ELF-1 (cell line): ENCODE data around the gene SRC.

ENCODE experiments used
- DNase-seq: peaks from one replicate; pipeline ENCODE4 v3.0.0-alpha.2; 2016; ENCODE audit warnings: low read depth, low spot score

SRC gene

DNA sequence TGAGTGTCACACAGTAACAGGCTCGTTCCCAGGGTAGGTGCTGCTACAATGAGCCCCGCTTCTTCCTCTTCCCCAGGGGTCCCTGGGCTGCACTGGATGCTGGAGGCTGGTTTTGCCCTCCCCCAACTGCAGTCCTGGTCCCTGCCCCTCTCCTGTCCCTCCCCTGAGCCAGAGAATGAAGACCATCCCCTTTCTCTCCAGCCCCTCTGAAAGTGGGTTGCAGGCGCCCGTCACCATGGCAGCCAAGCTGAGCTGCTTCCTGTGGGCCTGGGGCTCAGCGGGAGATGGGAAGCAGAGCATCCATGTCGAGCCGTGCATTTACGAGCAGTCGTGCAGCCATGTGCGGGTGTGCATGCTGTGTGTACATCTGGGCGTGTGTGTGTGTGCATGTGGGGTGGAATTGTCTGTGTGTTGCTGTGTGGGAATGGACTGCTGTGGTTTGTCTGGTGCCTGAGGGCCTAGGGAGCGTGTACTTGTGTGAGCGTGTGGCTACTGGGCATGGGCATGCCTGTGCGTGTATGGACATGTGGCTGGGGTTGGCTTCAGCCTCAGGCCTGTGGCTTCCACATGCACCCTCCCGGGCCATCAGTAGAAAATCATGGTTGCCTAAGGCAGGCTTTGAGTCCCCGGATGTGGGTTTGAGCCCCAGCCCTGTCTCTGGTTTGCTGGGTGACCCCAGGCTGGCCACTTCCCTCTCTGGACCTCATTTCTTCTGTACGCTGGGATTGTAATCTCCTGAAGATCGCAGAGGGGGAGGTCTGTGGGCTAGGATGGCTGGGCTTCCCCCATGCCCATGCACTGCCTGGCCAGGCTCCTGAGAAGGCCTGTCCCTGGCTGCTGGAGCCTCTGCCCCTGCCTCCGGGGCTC lies 48.8 kb downstream of the SRC start:
- DNase-seq = peak; percentile 53

DNA sequence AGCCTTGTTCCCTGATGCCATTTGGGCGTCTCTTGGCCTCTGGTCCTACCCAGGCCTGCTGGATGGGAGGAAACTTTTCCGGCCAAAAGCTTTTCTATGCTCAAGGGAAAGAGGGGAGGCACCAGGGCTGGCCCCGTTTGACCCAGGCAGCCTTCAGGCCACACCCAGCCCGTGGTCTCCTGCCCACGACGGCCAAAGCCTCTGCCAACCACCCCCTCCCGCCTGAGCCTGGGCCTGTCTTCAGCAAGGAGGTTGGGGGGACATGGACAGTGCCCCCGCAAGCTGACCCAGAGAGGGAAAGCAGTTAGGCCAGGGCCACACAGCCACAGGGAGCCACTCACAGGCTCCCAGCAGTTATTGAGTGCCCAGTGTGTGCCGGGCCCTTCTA lies 49.5 kb downstream of the SRC start:
- no peak for DNase-seq

DNA sequence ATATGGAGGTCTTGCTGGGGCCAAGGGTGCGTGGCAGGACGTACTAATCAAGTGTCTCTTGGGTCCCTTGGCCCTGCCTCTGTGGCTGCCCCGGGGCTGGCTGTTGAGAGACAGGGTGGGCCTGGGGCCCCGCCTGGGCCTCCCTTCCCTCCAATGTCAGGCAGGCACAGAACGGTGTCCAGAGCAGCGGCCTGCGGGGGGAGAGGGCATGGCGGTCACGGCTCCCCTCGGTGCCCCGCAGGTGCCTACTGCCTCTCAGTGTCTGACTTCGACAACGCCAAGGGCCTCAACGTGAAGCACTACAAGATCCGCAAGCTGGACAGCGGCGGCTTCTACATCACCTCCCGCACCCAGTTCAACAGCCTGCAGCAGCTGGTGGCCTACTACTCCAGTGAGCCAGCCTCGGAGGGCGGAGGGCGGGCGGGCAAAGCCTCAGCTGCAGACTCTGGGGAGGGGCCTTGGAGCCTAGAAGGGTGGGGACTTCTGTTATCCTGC lies 50.0 kb downstream of the SRC start:
- peak; percentile 88 for DNase-seq

DNA sequence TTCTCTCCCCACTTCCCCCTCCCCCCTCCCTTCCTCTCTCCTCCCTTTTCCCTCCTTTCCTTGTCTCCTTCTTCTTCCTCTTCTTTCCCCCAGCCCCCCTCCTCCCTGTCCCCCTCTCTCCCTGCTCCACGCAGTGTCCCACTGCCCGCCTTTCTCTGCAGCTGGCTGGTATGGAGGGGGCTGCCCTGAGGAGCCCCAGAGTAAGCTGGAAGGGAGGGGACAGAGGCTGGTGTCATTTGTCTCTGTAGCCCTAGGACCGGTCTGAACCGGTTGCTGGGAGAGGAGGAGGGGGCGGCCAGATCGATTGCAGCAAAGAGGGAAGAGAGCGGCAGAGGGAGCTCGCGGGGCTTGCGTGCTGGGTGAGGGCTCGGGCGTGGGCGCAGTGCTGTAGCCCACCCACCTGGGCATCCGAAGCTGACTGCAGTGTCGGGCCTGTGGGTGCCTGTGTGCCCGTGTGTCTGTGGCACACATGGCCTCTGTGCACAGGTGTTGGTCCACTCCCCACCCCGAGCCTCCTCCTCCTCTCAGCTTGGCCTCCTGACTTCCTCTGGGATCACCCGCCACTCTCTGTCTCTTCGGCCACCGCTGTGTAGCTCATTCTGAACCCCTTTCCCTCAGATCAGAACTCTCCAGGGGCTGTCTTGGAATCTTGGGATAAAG lies 50.6 kb downstream of the SRC start:
- DNase-seq = peak; percentile 96

DNA sequence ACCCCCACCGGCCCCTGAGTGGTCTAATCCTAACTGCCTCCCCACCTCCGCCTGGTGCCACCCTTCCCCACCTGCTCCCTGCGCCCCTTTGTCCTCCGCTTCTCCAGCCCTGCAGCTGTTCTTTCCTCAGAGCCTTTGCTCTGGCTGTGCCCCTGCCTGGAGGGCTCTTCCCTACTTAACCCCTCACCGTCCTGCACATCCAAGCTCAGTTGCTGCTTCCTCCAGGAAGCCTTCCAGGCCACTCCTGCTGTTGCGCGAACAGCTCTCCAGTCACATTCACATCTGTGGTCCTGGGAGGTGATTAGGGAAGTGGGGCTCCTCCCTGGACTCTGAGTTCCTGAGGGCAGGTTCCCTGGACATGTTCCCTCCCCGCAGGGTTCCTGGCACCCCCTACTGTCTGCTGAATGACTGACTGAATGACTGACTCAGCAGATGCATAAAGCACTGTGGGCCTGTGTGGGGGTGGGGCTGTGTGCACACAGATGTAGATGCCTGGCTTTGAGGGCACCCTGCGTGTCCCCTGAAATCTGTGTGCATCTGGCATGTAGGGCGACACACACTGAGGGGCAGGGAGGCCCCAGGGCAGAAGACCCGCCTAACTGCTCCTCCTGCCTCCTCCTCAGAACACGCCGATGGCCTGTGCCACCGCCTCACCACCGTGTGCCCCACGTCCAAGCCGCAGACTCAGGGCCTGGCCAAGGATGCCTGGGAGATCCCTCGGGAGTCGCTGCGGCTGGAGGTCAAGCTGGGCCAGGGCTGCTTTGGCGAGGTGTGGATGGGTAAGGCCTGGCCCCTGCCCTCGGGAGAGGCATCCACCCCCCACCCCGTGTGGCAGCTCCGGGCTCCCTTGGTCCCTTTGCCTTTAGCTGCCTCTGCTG lies 51.4 kb downstream of the SRC start:
- DNase-seq = peak; percentile 66

DNA sequence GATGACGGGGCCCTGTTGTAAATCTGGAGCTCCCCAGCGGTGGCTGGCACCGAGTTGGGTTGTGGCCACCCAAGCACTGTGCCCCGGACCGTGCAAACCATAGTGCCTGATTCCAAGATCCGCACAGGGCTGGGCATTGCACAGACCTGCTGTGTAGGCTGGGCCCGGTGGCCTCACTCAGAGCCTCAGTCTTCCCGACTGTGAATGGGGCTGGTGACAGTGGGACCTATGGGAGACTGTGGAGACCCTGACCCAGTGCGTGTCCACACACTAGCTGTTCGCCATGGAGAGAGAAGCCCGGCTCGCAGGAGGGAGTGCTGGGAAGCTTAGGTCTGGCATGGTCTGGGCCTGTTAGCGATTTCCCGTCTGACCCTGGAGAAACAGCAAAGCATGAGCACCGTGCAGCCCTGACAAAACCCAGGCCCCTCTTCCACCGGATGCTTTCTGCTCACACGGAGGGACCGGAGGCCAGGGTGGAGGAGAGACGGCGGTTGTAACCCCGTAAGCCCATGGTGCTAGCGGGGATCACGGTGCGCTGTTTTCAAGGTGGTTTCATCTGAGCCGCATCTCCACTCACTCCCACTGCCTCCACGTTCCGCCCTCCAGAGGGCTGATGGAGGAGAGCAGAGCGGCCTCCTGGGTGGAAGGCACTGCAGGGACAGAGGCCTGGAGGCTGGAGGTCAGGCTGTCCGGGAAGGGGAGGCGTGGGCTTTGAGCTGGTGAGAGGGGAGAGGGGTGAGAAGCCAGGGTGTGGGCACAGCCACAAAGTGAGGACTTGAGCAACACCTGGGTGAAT lies 52.2 kb downstream of the SRC start:
- no peak for DNase-seq

DNA sequence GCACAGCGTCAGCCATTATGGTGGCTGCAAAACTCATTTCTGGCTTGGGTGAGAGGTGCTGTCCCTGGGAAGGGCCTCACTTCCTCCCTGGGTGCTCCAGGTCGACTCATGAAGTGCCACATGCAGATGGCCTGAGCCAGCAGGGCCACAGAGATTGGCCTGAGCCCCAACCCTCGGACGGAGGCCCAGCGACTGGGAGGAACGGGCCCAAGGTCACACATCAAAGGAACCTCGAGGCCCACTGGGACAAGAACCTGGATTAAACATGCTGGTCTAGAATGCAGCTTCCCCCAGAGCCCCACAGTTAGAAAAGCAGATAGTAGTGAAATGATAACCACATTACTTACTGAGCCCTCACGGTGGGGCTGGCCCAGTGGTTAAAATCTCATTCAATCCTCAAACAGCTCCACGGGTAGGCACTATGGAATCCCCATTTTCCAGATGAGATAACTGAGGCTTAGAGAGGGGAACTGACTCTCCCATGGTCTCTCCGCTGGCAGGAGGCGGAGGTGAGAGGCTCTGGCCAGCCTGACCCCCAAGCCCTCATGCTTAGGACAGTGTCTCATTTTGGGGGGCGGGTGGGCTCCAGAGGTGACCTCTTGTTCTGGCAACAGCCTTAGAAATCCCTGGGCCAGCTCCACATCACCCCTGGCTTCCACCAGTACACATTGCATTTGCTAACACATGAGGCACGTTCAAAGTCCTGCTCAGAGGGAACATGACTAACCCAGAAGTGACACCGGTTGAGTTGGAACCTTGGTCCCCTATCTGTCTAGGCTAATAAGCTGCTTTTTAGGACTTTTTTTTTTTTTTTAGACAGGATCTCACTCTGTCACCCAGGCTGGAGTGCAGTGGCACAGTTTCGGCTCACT lies 53.0 kb downstream of the SRC start:
- no peak for DNase-seq

DNA sequence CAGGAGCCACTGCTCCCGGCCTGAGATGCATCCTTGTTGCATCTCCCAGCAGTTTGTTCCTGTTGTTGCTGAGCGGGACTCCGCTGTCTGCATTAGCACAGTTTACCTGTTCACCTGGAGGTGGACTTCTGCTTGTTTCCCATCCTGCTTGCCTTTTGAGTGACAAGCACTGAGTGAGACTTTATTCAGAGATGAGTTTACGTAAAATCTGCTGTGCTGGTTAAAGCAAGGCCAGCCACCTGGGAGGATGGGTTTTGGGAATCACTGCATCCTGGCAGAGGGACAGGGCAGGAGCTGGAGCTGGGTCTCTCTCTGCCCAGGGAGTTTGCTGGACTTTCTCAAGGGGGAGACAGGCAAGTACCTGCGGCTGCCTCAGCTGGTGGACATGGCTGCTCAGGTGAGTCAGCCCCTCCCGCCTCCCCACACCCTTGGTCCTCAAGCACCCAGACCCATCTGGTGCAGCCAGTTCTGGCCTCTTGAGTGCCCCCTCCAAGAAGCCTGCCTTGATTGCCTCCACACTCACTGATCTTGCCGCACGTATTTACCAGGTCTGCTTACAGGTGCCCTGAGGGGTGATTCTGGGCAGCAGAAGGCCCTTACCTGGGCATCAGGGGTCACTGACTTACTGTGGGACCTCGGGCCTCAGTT lies 55.5 kb downstream of the SRC start:
- no peak for DNase-seq

DNA sequence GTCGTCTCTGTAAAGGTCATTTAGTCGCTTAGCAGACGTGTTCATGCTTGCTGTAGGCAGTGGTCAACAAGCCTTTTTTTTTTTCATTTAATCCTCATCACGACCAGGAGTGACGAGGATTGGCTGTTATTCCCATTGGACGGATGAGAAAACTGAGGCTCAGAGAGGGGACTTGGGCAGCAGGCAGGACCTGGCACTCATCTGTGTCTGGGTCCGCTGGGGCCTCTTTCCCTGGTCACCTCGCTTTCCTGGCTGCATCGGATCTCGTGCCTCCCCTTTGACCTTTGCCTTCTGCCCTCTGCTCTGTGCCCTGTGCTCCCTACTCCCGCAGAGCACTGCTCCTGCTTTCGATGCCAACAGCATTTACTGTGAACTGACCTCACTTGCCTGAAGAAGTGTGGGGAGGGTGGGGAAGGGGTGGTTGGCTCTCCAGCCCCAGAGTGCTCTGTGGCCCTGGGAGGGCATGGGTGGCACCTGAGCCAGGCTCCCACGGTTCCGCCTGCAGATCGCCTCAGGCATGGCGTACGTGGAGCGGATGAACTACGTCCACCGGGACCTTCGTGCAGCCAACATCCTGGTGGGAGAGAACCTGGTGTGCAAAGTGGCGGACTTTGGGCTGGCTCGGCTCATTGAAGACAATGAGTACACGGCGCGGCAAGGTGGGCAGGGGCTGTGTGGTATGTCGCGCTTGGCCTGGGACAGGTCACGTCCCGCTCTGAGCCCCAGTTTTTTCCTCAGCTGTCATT lies 56.2 kb downstream of the SRC start:
- DNase-seq = no peak

DNA sequence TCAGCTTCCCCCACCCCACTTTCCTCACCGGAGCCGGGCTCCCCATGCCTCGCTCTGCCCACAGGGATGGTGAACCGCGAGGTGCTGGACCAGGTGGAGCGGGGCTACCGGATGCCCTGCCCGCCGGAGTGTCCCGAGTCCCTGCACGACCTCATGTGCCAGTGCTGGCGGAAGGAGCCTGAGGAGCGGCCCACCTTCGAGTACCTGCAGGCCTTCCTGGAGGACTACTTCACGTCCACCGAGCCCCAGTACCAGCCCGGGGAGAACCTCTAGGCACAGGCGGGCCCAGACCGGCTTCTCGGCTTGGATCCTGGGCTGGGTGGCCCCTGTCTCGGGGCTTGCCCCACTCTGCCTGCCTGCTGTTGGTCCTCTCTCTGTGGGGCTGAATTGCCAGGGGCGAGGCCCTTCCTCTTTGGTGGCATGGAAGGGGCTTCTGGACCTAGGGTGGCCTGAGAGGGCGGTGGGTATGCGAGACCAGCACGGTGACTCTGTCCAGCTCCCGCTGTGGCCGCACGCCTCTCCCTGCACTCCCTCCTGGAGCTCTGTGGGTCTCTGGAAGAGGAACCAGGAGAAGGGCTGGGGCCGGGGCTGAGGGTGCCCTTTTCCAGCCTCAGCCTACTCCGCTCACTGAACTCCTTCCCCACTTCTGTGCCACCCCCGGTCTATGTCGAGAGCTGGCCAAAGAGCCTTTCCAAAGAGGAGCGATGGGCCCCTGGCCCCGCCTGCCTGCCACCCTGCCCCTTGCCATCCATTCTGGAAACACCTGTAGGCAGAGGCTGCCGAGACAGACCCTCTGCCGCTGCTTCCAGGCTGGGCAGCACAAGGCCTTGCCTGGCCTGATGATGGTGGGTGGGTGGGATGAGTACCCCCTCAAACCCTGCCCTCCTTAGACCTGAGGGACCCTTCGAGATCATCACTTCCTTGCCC lies 57.4 kb downstream of the SRC start:
- DNase-seq = no peak

DNA sequence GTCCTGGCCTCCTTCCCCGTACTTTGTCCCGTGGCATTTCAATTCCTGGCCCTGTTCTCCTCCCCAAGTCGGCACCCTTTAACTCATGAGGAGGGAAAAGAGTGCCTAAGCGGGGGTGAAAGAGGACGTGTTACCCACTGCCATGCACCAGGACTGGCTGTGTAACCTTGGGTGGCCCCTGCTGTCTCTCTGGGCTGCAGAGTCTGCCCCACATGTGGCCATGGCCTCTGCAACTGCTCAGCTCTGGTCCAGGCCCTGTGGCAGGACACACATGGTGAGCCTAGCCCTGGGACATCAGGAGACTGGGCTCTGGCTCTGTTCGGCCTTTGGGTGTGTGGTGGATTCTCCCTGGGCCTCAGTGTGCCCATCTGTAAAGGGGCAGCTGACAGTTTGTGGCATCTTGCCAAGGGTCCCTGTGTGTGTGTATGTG lies 58.5 kb downstream of the SRC start:
- no peak for DNase-seq

DNA sequence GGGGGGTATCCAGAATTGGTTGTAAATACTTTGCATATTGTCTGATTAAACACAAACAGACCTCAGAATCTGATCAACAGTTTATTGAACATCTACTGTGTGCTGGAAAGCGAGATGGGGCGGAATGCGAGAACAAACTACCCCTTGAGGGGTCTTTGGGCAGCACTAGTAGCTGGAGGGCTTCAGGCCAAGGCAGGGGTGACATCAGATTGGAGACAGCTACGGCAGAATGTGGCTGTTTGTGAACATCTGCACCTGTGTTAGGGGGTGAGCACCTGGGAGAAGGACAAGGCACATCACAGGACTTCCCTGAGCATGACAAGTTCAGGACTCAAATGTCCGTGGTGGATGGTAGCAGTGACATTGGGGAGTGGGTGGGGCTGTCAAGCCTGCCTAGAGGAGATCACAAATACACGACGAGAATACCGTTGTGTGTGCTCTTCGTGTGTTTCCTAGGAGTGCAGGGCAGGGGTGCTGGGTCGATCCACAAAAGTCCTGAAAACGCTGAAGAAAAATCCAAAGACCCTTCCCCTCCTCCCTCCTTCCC lies 59.5 kb downstream of the SRC start:
- no peak for DNase-seq

DNA sequence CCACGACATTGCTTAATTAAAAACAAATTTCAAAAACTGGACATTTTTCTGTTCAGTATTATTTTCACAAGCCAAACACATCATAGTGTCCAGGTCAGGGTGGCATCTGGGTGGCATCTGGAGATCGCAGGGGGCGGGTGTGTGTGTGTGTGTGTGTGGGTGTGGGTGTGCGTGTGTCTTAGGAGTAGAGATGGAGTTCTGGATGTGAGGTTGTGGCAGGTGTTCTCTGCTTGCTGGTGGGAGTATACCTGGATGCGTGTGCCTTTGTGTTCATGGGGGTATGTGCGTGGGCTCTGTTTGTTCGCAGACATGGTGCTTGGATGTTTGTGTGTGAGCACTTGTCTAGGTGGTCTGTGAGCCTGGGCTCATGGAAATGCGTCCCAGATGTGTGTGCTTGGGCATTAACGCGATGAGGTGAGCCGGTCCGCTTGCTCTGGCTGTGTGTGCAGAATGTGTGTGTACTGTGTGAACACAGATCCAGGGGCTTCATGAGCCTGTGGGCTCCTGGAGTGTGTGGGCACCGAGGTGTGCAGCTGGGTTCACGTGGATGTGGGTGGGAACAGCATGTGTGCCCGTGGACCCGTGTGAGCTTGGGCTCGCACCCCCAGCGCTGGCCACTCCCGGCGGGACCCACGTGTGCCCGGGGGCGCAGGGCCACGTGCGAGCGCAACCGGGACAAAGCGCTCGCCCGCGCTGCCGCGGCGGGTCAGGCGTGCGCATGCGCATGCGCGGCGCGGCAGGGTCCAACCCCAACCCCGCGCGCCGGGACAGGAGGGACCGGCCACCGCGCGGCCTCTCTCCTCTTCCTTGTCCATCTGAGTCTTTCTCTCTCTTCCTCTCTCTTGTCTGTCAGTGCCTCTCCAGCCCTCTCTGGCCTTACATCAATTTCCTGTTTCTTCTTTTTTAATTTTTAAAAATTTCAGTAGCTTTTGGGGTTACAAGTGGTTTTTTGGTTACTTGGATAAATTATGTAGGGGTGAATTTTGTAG lies 60.4 kb downstream of the SRC start:
- peak; percentile 67 for DNase-seq

DNA sequence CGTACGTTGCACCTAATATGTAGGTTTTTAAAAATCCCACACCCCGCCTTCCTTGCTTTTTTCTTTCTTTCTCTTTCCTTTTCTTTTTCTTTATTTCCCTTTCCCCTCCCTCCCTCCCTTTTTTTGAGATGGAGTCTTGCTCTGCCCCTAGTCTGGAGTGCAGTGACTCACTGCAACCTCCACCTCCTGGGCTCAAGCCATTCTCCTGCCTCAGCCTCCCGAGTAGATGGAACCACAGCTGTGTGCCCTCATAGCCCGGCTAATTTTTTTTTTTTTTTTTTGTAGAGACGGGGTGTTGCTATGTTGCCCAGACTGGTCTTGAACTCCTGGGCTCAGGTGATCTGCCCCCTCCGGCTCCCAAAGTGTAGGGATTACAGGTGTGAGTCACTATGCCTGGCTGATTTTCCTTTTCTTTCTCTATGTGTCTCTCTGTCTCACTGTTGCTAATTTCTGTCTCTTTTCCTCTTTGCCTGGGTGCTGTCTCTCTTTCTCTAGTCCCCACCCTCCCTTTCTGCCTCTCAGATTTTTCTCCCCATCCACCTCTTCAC lies 61.2 kb downstream of the SRC start:
- no peak for DNase-seq

DNA sequence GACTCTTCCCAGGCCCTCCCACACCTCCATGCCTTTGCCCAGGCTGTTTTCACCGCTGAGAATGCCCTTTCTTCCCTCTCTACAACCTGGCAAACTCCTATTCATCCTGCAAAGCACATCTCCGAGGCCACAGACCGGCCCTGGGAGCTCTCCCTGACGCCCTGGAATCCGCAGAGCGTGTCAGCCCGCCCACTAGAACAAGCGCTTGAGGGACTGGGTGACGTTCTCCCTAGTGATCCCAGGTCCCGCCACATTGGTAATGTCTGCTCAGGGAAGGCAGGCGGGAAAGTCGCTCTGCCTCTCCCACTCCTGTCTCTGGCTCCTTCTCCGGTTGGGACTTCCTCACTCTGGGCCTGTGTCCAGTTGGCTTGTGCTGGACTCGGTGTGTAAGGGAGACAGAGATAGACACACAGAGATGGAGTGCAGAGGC lies 61.6 kb downstream of the SRC start:
- no peak for DNase-seq
